GM19438 (cell line): ENCODE measurements around the gene SV2B.

Source experiments
- ATAC-seq: cut with Tn5 transposase; IDR thresholded peaks from one replicate; pipeline ENCODE4 v1.9.1; 2021; ENCODE audit warnings: low read depth; ENCODE audit not compliant: unreplicated experiment

The SV2B gene

DNA sequence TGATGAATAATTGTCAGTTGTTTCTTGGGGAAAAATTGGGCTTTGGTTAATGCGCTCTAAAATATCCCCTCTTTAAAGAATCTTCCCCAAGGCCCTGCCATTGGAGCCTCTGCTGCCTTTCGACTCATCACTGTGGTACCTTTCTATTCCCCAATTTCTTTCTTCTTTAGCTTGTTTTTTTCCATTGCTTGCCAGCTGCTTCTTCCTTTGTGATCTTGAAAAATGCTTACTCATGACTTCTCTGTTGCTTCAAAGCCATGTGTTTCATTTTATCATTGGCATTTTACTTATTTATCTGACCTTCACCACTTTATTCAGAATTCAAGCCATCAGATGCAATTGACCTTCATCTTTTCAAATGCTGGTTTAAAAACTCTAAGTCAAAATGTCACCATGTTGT is 84.4 kb downstream of the SV2B start:
- ATAC-seq = no peak

DNA sequence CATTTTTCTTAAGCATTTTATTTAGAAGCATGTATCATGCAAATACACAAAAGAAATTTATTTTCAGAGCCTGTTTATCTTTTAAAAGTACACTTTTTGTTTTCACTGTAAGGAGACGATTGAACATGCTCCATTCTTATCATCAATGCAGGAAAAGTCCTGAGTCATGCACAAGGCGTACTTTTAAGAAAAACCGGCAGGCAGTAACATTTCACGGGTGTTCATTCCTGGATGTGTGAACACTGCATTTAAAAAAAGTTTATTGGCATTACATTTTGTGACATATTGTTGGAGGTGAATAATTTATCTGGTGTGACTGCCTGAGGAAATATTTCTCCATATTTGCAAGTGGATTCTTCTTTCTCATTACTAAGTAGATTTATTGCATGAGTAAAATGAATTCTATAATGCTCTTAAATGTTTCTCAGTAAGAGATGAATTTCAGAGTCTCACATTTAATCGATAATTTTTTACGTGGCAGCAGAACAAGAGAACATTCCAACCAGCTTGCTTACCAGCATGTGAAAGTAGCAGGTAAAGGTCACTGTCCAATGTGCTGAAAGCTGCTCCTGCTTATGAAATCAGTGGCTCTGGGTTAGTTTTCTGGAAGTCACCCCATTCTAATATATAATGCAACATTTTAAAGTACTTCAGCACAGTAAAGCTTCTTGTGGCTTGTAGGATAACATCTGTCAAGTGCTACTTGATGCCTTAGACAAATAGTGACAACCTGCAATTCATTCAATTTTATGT is 87.0 kb downstream of the SV2B start:
- no peak for ATAC-seq

DNA sequence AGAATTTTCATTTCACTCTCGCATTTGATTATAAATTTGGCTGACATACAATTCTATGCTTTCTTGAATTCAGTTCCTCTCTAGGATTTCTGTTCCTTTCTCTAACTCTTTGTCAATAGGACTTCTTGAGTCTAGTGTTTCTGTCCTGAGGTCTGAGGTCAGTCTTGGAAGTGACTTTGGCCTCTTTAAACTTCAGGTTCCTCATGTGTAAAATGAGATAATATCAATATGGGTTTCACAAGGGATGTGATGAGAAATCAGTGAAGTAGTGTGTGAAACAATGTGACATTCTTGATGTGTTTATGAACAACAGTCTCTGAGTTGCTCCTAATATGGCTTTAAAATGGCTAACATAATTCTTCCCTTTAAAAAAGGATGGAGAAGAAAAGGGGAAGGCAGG is 92.2 kb downstream of the SV2B start:
- ATAC-seq = no peak

DNA sequence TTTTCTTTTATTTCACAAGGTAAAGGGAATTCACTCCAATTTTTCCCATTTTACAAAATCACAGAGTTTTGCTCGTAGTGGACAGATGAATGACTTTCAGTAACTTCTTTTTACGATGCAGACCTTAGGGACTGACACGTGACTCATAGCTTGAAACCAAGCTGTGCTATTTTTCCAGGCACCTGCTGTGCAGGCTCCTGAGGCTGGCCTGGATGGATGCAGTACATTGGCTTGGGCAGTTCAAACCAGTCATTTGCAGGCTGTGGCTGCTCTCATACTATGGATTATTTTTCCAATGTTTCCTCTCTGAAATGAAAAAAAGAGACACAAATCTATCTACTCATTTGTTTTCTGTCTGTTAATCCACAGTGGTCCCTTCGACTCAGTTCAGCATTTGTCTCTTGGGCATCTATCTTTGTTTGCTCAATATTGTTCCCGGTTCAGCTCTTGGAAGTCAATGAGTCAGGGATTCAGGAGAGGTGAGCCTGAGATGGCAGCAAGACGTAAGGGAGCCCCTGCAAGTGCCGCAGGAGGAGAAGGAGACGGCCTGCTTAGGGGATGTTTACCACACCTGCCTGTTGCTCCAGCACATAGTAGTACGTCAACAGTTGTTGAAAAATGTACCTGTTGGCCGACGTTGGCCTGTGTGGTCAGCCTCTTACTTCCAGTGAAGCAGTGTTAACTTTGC is 92.8 kb downstream of the SV2B start:
- no peak for ATAC-seq

DNA sequence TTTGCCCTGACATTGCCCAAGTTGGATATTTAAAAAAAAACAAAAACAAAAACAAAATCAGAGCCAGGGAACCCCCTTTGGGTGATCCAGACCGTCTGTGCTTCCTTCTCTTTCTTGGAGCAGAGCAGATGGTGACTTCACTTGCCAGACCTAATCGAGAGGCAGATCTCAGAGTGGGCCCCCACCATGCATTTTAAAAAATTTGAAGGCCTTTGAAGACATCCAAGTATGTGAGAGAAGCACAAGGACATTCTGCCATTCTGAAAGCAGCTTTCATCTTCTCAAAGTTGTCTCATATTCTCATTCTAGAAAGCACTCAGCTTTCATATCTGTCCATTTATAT is 93.3 kb downstream of the SV2B start:
- ATAC-seq = no peak

DNA sequence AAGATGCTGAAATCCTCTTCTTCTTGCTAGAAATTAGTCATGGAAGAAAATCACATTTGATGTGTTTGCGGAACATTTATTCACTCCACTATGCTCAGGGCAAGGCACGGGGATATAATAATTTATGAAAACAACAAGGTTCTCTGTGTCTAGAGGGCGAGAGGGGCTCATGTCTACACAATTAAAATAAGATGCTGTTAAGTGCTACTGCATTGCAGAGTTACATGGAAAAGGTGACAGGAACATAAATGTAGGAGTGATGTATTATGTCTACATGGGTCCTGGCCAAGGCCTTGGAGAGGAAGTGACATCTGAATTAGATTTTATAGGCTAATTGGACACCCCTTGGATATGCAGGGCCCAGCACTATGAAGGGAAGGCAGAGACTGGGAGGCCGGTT is 96.1 kb downstream of the SV2B start:
- no peak for ATAC-seq

DNA sequence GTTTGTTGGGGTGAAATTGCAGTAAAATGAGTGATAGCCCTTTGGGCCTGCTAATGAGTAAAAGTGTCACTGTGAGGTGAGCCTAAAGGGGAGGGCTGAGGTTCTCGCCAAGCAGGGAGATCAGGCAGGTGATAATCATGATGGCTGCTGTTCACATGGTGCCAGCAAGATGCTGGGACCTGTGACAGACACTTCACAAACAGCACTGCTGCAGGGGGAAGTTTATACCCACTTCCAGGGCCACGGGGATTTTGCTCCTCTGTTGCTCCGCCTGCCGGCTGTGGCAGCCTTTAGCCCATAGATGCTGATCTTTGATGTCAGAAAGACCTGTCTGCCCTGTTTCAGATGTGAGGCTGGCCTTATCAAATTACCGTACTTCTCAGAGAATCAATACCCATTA is 96.7 kb downstream of the SV2B start:
- ATAC-seq = no peak

DNA sequence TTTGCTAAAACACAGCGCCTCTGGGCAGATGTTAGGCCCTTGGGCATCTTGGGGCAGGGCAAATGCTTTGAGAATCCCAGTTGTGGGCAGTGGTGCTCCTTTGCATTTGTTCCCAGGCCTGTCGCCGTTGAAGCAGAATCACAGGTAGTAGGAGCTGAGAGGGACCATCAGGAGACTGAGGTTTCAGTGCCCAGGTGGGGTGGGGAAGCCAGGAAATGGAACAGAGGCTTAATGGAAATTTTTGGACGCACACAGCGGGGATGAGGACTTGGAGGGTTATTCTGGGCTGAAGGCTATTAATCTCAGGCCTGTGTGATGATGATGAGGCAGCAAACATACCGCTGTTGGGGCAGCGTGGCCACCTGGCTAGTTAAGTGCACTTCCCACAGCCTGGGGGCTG is 99.5 kb downstream of the SV2B start:
- ATAC-seq = no peak

DNA sequence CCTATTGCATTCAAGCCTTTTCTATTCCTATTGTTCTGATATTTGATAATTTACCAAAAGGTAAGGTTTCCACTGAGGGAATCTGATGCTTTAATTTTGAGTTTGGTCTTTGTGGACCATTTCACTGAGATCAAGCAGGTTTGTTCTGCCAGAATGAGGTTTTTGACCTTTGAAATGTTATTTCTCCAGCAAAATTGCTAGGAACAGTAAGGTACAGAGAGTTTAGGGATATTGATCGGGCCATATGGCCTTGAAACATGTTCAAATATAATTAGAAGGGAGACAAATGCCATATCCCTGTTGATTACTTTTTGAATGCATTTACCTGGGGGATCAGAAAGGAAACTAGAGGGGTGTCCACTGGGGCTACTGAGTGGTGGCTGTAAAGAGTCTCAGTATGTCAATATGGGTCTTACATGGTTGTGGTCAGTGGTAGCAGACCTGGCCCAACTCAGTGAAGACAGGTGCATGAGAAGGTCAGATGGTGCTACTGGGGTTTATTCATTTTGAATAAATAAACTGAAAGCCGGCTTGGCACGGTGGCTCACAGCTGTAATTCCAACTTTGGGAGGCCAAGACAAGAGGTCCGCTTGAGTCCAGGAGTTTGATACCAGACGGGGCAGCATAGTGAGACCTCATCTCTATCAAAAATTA is 100.2 kb downstream of the SV2B start:
- no peak for ATAC-seq

DNA sequence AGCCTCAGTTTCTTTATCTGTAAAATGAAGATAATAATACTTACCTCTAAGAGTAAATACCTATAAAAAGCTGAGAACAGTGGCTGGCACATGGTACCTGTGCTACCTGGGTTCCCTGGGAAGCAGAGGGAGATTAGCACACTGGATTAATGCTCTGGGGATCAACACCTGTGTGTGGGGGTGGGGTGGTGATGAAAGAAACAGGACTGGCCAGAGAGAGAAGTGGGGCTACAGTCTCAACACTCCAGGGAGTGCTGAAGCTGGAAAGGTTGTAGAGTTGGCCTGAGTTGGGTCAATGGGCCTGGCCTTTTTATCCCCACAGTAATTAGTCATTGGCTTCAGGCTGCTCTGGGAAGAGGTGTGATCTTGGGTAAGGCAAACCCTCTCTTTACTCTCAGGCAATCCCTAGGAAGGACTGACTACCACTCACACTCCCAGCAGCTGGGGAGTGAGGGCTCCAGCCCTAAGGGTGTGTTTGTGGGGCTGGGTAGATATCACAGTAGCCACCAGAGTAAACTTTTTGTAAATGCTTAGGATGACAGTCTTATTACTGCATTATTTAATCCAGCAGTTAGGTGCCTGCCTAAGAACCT is 102.5 kb downstream of the SV2B start:
- no peak for ATAC-seq

DNA sequence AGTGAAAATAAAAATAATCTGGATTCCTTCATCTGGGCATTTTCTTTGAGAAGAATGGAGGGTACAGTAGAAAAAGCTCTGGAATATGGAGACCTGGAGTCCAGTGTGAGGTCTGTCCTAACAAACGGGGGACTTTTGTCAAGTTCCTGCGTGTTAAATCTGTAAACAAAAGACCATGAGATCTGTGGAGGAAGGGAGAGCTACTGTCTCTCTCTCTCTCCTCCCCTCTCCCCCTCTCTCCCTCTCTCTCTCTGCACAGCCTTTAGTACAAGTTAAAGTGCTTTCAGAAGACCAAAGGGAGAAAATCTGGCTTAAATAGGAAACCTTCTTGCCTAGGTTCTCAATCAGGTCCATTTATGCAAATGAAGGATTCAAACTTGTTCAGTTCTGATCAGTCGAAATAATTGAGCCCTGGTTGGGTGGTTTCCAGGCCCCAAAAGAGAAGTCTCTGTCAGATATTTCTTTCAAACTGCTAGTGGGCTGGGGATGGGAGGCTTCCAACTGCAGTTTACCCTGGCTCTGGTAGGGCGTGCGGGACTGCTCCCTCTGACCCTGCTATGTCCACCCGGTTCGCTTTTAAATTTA is 103.7 kb downstream of the SV2B start:
- no peak for ATAC-seq

DNA sequence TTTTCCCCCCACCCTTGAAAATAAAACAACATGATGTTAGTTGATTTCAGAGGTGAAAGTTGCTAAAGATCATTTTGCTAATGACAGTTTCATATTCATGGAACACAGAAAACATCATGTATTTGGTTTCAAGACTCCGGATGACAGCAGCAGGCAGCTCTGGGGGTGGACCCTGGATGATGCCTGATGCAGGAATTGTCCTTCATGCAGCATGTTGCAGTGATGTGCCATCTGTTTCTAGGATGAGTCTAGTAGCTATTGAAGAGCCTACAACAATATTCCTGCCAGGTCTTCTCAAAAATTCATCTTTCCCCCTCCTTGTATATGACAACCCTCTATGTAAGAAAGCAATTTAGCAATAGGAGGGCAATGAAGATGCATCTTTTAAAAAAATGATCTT is 108.3 kb downstream of the SV2B start:
- no peak for ATAC-seq

DNA sequence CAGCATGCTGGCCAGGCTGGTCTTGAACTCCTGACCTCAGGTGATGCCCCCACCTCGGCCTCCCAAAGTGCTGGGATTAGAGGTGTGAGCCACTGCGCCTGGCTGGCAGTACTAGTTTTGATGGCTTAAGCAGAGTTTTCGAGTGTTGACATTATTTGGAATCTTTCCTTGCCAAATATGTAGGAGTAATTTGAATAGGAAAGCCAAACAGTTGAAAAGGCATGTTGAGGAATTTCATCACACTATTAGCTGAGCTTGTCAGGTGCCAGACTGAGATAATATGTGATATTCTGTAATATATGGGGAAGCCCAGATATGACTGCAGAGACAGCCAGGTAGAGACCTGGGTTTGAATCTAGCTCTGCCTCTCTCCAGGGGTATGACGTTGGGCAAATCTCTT is 109.3 kb downstream of the SV2B start:
- no peak for ATAC-seq

DNA sequence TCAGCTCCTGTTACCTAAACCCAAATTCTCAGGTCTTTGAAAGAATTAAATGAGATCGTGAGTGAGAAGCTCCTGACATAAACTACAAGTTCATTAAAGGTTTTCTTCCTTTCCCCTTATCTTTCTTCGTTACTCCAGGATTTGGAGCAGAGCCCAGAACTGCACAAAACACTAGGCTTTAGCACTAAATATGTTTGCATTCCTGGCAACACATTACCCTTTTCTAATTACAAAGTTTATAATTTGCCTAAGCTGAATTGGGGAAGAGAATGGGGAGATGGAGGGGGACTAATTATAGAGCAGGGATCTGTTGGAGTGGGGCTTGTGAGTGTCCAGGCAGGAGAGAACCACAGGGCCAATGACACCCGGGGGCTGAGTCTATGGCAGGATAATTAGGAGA is 109.7 kb downstream of the SV2B start:
- ATAC-seq = no peak

DNA sequence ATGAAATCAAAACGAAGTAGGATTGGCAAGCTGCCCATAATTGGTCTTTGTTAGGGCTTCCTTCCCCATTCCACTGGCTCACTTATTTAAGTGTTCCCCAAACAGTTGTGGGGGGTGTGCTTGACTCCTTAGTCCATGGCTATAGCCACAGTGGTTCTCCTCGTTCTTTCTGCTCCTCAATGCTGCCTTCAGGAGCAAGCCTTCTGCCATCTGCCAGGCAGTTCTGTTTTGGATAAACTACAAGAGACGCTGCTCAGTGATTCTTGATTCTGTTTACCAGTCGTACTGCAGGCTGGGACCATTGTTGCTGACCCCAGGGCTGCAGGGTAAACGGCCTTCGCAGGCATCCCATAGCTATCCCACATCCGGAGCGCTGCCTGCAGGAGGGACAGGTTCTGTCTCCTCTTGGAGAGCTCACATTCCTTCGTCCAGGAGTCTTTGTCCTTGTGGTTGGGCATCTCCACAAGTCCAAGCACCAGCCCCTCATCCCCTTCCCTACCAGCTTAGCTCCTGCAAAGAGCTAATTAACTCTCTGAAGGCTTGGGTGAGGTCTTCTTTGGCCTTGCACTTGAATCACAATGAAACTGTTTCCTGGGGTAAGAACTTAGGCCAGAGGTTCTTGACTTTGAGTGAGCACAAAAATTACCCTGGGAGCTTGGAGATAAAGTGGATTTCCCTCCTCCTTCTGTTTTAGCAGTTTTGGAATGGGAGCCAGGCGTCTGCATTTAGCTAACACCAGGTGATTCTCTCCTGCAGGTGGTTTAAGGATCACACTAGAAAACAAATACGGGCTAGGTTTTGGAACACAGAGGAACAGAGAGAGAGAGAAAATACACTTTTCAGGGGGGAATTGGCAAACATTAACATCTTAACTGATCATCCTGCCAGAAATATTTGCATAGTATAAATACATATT is 114.9 kb downstream of the SV2B start:
- ATAC-seq = no peak

DNA sequence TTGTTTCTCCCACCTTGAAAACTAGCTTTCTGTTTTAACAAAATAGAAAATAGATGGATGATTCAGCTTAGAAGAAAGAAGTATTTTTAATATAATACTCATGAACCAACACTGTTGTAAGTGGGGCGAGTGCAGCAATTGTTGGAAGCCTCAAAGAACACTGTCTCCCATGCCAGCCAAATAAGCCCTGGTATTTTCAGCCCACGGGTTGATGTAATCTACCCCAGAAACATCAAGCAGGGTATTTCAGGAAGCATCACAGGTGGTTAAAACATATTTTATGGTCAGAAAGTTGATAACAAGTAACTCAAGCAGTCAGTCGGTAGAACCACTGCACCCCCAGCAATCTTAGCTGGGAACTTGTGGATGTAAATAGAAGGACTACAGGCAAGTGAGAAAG is 115.9 kb downstream of the SV2B start:
- ATAC-seq = no peak

DNA sequence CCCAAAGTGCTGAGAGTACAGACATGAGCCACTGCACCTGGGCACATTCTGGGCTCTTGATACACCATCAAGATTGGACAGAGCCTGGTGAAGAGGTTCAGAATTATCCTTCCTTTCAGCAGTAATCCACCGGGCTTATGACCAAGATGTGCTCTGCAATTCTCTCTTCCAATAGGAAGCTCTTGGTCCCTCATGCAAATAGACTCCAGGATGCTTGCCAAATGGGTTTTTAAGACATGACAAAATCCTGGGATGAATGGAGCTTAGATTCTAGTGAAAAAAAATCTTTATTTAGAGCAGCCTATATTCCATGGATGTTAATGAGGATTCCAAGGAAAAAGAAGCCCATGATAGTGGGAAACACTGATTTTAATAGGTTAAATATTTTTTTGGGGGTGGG is 119.1 kb downstream of the SV2B start:
- no peak for ATAC-seq

DNA sequence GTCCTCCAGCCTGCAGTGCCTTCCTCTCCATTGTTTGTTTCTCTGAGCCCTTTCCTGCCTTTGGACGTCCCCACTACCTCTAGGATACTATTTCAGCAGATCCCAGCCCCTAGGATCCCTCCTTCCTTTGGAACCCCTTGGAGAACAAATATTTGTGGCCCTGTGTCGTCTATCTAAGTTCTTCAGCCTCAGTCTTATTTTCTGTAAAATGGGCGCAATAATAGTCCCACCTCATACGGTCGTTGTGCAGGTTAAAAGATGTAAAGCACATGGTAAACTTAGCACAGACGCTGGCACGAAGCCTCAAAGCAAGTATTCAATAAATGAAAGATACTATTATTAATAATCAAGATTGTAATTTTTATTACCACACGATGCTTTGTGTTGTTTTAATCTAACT is 122.0 kb downstream of the SV2B start:
- no peak for ATAC-seq

DNA sequence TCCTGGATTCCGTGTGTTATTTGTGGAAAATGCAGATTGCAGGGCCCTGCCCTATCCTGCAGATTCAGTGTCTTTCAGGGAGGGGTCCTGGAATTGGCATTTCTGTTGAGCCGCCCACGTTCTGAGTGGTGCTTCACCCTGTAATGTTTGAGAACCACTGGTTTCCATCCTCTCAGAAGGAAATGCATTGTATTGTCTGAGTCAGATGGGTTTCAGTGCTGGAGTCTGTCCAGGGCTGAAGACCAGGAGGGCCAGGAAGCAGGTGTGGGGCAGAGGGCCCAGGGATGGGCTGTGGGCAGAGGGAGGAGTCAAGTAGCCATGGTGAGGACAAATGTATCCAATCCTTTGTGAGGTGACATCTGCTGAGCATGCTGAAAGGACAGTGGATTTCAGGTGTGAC is 123.8 kb downstream of the SV2B start:
- ATAC-seq = no peak

DNA sequence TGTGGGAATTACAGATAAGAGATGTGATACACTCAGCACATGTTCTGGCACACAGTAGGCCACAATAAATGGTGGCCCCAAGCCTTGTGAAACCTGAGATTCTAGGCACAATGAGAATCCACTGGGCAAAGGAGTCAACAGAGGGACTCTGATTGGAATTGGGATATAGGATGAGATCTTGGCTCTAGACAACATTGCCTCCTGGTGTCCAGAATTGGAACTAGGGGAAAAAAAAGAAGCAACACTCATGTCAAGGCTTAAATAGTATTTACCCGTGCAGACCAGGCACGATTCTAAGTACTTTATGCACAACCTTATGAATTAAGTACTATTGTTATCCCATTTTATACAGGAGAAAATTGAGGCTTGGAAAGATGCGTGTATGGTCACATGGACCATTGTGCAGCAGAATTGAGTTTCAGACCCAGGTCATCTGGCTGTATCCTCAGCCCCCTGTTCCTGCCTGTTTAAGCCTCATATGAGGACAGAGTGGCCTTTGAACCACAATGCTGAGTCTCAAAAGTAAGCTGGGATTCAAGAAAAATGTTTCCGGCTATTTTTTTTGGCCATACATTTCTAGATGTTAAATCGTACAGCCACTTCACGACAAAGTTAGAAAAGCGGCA is 124.8 kb downstream of the SV2B start:
- no peak for ATAC-seq
